ENCODE results near the gene WRAP73.

Gene WRAP73

DNA sequence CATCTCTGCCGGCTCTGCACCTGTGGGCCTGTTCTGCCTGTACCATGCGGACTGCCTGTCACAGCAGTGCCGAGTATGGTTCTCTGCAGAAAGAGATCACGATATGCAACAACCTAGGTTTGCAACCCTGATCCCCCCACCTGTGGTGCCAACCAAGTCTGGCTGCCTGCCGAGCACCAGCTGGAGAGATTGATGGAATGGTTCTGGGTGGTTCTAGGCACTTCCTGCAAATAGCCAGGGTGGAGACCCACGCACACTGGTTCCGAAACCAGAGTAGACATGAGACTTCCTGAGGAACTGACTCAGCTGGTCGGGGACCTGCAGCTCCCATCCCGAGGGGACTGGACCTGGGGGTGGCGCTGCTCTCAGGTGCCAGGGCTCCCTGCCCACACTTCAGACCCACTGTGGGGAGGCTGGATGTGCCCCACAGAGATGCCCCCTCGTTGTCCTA lies 19.7 kb downstream of the WRAP73 start:
- no peak overlapping the region for H3K4me3 ChIP-seq (replicated peaks; ENCODE audit: low read depth, low read length)
- TF ChIP-seq, protein P1, sequence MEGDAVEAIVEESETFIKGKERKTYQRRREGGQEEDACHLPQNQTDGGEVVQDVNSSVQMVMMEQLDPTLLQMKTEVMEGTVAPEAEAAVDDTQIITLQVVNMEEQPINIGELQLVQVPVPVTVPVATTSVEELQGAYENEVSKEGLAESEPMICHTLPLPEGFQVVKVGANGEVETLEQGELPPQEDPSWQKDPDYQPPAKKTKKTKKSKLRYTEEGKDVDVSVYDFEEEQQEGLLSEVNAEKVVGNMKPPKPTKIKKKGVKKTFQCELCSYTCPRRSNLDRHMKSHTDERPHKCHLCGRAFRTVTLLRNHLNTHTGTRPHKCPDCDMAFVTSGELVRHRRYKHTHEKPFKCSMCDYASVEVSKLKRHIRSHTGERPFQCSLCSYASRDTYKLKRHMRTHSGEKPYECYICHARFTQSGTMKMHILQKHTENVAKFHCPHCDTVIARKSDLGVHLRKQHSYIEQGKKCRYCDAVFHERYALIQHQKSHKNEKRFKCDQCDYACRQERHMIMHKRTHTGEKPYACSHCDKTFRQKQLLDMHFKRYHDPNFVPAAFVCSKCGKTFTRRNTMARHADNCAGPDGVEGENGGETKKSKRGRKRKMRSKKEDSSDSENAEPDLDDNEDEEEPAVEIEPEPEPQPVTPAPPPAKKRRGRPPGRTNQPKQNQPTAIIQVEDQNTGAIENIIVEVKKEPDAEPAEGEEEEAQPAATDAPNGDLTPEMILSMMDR (IDR thresholded peaks at IDR 0.05; ENCODE audit: low read length, missing control alignments), result no peak
- DNase-seq (ENCODE audit: low read depth), result no peak

DNA sequence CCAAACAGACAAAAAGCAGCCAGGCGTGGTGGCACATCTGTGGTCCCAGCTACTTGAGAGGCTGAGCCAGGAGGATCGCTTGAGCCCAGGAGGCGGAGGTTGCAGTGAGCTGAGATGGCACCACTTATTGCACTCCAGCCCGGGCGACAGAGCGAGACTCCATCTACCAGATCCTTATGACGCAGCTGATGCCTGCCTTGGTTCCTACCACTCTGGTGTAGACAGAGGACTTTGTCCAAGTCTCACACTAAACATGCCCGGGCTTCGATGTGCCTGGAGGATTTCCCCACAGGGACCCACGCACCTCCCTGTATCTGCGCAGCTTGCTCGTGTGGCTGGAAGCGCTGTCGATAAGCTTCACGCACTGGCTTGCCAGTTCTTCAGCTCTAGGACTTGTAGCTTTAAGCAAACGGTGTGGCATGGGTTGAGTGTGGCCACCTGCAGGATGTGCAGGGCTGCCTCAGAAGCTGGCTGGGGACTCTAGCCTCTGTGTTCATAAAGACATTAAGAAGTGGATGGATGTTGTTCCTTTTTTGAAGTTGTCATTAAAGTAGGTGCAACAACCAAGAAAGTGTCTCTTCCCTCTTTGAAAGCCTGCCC lies 20.2 kb downstream of the WRAP73 start:
- TF ChIP-seq, protein P1 (IDR thresholded peaks at IDR 0.05; ENCODE audit: low read length, missing control alignments), result no peak
- no peak overlapping the region for H3K4me3 ChIP-seq (replicated peaks; ENCODE audit: low read depth, low read length)
- DNase-seq (ENCODE audit: low read depth), result no peak

DNA sequence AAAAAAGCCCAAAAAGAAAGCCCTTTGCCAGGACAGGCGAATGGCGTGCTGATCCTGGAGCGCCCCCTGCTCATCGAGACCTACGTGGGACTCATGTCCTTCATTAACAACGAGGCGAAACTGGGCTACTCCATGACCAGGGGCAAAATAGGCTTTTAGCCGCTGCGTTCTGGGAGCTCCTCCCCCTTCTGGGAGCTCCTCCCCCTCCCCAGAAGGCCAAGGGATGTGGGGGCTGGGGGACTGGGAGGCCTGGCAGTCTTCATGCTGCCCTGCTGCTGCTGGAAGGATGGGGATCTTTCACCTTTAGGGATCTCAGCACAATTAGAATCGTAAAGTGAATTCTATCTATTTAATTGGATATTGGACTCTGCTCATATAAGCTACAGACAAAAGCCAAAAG lies 21.5 kb downstream of the WRAP73 start:
- DNase-seq (ENCODE audit: low read depth), result no peak
- TF ChIP-seq, protein P1 (IDR thresholded peaks at IDR 0.05; ENCODE audit: low read length, missing control alignments), result no peak
- no peak overlapping the region for H3K4me3 ChIP-seq (replicated peaks; ENCODE audit: low read depth, low read length)

DNA sequence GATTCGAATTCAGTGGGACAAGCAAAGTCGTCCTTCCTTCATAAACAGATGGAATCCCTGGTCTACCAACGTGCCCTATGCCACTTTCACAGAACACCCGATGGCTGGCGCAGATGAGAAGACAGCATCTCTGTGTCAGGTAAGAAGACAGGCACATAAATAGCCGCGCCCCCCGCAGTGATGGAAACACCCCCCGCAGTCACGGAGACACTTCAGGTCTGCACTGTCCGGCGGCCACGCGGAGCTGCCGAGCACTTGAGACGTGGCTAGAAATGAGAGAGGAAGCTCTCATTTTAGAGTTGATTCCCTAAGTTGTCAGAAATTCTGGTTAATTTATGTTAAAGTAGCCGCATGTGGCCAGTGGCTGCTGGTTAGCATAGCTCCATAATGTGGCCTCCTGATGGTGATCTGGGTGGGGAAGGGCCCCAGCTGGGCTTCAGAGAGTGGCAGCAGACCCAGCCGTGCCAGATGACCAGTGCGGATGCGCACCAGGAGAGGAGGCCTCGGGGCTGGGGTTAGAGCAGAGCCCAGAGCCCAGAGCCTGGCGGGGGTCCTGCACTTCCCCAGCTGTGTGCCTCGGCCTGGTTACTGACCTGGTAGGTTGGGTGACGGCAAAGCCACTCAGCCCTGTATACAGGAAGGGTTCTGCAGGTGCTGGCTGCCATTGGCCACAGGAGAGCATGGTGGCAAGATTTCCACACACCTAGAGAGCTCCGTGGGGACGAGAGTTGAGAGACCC lies 22.2 kb downstream of the WRAP73 start:
- TF ChIP-seq, protein P1 (IDR thresholded peaks at IDR 0.05; ENCODE audit: low read length, missing control alignments), result no peak

DNA sequence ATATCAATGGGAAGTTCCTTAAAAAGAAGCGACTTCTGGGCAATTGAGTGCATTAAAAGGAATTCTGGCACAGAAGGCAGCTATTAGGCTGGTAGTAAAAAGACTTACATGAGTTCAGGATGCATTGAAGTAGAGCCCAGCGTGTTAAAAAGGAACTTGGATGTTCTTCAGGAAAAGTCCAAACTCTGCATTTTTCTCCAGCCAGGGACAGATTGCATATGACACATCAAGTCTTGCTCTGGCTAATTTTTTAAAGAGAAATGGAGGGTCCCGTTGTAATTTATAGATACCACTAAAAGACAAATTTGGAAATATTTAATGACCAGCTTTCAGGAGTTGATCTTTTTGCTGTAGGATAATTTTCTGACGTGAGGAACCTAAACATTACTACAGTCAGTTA lies 23.9 kb downstream of the WRAP73 start:
- TF ChIP-seq, protein P1 (IDR thresholded peaks at IDR 0.05; ENCODE audit: low read length, missing control alignments), result no peak
- DNase-seq (ENCODE audit: low read depth), result no peak
- H3K4me3 ChIP-seq (replicated peaks; ENCODE audit: low read depth, low read length), result peak overlapping the region; percentile 91

More for the DNA sequence above, 22.2 kb downstream of the WRAP73 start:
- no peak for DNase-seq (ENCODE audit: low read depth)
- no peak overlapping the region for H3K4me3 ChIP-seq (replicated peaks; ENCODE audit: low read depth, low read length)

DNA sequence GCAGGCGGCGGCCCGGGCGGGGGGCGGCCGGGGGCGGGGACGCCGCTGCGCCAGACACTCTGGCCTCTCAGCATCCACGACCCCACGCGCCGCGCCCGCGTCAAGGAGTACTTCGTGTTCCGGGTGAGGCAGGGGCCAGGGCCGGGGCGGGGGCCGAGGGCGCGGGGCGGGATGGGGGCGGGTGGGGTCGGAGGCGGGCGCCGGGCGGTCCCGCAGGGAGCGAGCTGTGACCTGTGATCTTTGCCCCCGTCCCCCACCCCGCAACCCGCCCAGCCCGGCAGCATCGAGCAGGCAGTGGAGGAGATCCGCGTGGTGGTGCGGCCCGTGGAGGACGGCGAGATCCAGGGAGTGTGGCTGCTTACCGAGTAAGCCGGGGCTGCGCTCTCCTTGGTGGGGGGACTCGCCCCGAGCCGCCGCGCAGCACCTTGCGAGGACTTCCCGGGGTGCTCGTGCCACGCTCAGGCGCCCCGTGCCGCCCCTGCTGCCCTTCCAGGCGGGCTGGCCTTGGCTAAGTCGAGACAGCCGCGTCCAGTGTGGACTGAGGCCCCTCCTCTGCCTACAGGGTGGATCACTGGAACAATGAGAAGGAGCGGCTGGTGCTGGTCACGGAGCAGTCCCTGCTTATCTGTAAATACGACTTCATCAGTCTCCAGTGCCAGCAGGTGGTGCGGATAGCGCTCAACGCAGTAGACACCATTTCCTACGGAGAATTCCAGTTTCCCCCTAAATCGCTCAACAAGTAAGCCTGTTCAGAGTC lies 24.6 kb downstream of the WRAP73 start:
- DNase-seq (ENCODE audit: low read depth), result peak; percentile 61
- TF ChIP-seq, protein P1 (IDR thresholded peaks at IDR 0.05; ENCODE audit: low read length, missing control alignments), result no peak
- H3K4me3 ChIP-seq (replicated peaks; ENCODE audit: low read depth, low read length), result peak overlapping the region; percentile 91
